ENCODE results near the gene CDK6. TPM values are rescaled to one million over a fixed set of nuclear protein-coding genes. Genes with fewer than 3 reads are reported as not detected.
"Not testable (repeated sequence)": the region's sequence is repeated elsewhere in the genome, so short reads cannot be mapped to it uniquely, and the experiment has no call there.

Gene CDK6
- total RNA-seq, 1 donor: 45.6 TPM

DNA sequence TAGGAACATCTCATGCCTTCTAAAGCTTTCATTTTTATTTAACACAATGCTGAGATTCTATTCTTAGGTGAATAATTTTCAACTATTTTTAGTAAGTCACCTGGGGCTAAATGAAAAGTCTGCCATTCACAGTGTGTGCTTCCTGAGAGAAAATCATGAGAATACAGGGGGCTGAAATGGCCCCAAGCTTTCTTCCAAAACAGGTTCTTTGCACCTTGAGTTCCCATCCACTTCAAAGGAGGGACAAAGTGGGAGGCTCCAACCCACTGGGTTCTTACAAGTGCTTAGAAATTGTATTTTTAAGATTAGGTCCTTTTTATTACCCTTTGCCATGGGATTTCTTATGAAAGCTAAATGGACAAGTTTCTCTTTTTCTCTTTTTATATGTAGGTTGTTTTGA is 224.6 kb downstream of the CDK6 start:
- Histone ChIP-seq H3K27ac (ENCODE audit: low read depth, low read length) (peak overlapping the region; percentile 68), H3K4me3 (ENCODE audit: insufficient read depth, low read length) (no peak overlapping the region), H4K20me1 (ENCODE audit: insufficient read depth, low read length) (no peaks in the 10 kb centered on the region), H3K4me2 (ENCODE audit: insufficient read depth, low read length) (peak overlapping the region; percentile 62), H3K9me3 (ENCODE audit: low read depth, low read length) (no peaks in the 10 kb centered on the region), H2AFZ (ENCODE audit: low read length) (no peak overlapping the region), H3K79me2 (ENCODE audit: insufficient read depth, low read length) (peaks cover 7% of the 10 kb centered on the region), H3K4me1 (ENCODE audit: insufficient read depth, low read length) (peaks cover 34% of the 10 kb centered on the region), H3K36me3 (ENCODE audit: insufficient read depth, low read length) (peaks cover 22% of the 10 kb centered on the region), H3K27me3 (ENCODE audit: insufficient read depth, low read length) (no peaks in the 10 kb centered on the region)
- no peak for DNase-seq (ENCODE audit: insufficient read length, low spot score, missing footprints)
- TF ChIP-seq, protein P1, sequence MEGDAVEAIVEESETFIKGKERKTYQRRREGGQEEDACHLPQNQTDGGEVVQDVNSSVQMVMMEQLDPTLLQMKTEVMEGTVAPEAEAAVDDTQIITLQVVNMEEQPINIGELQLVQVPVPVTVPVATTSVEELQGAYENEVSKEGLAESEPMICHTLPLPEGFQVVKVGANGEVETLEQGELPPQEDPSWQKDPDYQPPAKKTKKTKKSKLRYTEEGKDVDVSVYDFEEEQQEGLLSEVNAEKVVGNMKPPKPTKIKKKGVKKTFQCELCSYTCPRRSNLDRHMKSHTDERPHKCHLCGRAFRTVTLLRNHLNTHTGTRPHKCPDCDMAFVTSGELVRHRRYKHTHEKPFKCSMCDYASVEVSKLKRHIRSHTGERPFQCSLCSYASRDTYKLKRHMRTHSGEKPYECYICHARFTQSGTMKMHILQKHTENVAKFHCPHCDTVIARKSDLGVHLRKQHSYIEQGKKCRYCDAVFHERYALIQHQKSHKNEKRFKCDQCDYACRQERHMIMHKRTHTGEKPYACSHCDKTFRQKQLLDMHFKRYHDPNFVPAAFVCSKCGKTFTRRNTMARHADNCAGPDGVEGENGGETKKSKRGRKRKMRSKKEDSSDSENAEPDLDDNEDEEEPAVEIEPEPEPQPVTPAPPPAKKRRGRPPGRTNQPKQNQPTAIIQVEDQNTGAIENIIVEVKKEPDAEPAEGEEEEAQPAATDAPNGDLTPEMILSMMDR (IDR thresholded peaks at IDR 0.05; ENCODE audit: extremely low read depth, low read depth, low read length): no peak

DNA sequence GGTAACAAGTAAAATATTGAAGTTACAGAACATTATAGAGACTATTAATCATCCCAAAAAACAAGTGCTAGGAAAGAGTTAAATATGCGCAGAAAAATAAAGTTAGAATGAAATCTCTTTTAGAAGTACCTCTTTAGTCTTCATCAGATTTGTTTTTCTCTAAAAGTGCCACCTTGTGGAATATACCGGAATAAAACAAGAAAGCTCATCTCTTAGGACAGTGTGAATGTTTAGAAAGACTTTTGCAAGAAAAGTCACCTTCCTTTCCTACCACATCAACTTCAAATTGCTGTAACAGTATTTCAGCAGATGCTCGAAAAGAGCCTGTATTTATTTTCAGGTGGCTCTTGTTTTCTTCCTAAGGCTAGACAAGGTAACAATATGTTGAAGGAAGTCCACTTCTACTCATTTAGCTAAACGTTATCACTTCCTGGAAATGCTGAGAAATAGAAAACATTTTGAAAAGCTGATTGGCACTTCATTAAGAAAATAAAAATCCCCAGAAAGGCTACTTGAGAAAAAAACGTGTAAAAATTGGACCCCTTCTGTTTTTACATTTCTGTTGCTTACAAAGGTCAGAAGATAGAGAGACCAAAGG is 226.4 kb downstream of the CDK6 start:
- TF ChIP-seq, protein P1 (IDR thresholded peaks at IDR 0.05; ENCODE audit: extremely low read depth, low read depth, low read length): peak; percentile 50
- no peak for DNase-seq (ENCODE audit: insufficient read length, low spot score, missing footprints)
- peaks cover 2% of the 10 kb centered on the region for H3K79me2 ChIP-seq (ENCODE audit: insufficient read depth, low read length)
- no peaks in the 10 kb centered on the region for H3K27me3 ChIP-seq (ENCODE audit: insufficient read depth, low read length)
- H2AFZ ChIP-seq (ENCODE audit: low read length): no peak overlapping the region
- H4K20me1 ChIP-seq (ENCODE audit: insufficient read depth, low read length): no peaks in the 10 kb centered on the region
- peaks cover 34% of the 10 kb centered on the region for H3K4me1 ChIP-seq (ENCODE audit: insufficient read depth, low read length)
- H3K4me2 ChIP-seq (ENCODE audit: insufficient read depth, low read length): no peak overlapping the region
- H3K4me3 ChIP-seq (ENCODE audit: insufficient read depth, low read length): no peak overlapping the region
- no peaks in the 10 kb centered on the region for H3K9me3 ChIP-seq (ENCODE audit: low read depth, low read length)
- peaks cover 13% of the 10 kb centered on the region for H3K36me3 ChIP-seq (ENCODE audit: insufficient read depth, low read length)
- no peak overlapping the region for H3K27ac ChIP-seq (ENCODE audit: low read depth, low read length)

DNA sequence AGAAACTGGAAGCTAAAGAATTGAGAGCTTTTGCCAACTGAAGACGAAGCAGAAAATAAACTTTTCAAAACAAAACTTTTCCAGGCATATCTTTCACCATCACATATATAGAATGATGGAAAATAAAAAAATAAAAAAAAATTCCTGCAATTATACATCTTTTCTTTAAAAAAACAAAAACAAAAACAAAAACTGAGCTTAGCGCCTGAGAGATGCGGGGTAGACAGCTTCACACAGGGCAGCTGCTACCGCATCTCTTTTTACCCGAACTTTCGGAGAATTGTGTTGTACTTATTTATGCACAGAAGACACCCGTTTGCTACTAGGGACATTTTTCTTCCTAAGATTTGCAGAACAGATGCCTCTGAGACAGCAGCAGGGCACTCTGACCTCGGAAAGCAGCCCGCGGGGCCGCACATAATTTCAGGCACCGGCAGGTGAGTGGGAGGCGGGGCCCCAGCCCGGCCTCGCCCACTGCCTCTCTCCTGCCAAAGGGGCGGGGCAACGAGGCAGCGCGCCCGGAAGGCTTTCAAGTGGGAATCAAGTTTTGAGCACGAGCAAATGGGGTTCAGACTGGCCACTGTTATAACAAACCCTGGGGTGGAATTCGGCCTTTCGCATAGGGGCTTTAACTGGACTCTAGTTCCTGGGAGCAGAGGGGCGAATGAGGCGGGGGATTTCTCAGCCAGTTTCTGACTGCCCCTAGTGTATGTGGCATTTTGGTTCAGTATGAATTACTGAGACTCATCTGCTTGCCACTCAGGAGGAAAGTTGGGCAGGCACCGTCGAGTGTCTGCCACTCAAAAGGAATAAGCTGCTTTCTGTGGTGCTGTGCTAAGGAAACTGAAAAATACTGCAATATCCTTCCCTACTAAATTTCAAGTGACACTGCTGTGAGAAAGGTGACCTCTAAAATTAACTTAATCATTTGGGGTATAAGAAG is 227.7 kb downstream of the CDK6 start:
- Histone ChIP-seq H3K27me3 (ENCODE audit: insufficient read depth, low read length) (no peaks in the 10 kb centered on the region), H3K4me2 (ENCODE audit: insufficient read depth, low read length) (no peak overlapping the region), H4K20me1 (ENCODE audit: insufficient read depth, low read length) (no peaks in the 10 kb centered on the region), H3K79me2 (ENCODE audit: insufficient read depth, low read length) (no peaks in the 10 kb centered on the region), H3K9me3 (ENCODE audit: low read depth, low read length) (no peaks in the 10 kb centered on the region), H3K4me3 (ENCODE audit: insufficient read depth, low read length) (no peak overlapping the region), H3K4me1 (ENCODE audit: insufficient read depth, low read length) (peaks cover 21% of the 10 kb centered on the region), H3K36me3 (ENCODE audit: insufficient read depth, low read length) (peaks cover 8% of the 10 kb centered on the region), H2AFZ (ENCODE audit: low read length) (no peak overlapping the region), H3K27ac (ENCODE audit: low read depth, low read length) (no peak overlapping the region)
- TF ChIP-seq, protein P1 (IDR thresholded peaks at IDR 0.05; ENCODE audit: extremely low read depth, low read depth, low read length): no peak
- no peak for DNase-seq (ENCODE audit: insufficient read length, low spot score, missing footprints)

DNA sequence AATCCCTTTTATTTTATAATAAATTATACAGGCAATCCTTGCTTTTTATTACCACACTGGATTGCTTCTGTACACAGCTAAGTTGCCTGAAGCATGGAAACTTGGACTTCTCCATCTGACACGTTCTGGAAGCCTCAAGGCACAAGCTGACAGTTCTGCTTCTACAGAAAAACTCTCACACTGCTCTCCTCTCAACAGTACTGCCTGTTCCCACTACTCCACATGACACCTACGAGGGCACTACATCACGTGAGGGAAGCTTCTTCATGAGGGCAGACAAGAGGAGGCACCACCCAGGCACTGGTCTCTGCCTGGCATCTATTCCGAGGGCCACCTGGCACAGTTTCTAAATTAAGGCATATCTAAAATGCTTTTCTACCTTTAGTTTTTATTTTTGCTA is 229.4 kb downstream of the CDK6 start:
- DNase-seq (ENCODE audit: insufficient read length, low spot score, missing footprints): no peak
- no peak overlapping the region for H2AFZ ChIP-seq (ENCODE audit: low read length)
- H3K36me3 ChIP-seq (ENCODE audit: insufficient read depth, low read length): peaks cover 8% of the 10 kb centered on the region
- no peak overlapping the region for H3K4me2 ChIP-seq (ENCODE audit: insufficient read depth, low read length)
- H3K79me2 ChIP-seq (ENCODE audit: insufficient read depth, low read length): no peaks in the 10 kb centered on the region
- H3K9me3 ChIP-seq (ENCODE audit: low read depth, low read length): no peaks in the 10 kb centered on the region
- H3K4me3 ChIP-seq (ENCODE audit: insufficient read depth, low read length): no peak overlapping the region
- no peaks in the 10 kb centered on the region for H4K20me1 ChIP-seq (ENCODE audit: insufficient read depth, low read length)
- H3K4me1 ChIP-seq (ENCODE audit: insufficient read depth, low read length): peaks cover 14% of the 10 kb centered on the region
- no peaks in the 10 kb centered on the region for H3K27me3 ChIP-seq (ENCODE audit: insufficient read depth, low read length)
- TF ChIP-seq, protein P1 (IDR thresholded peaks at IDR 0.05; ENCODE audit: extremely low read depth, low read depth, low read length): no peak
- no peak overlapping the region for H3K27ac ChIP-seq (ENCODE audit: low read depth, low read length)

DNA sequence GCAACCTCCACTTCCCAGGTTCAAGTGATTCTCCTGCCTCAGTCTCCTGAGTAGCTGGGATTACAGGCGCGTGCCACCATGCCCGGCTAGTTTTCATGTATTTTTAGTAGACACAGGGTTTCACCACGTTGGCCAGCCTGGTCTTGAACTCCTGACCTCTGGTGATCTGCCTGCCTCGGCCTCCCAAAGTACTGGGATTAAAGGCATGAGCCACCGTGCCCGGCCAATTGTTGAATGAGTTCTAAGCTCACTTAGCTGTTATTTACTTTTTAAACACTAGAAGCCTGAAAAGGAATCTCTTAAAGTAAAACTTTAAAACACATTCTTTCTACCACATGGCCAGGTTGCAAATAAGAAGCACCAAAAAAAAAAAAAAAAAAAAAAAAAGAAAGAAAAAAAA is 231.9 kb downstream of the CDK6 start:
- not testable (repeated sequence) for H4K20me1 ChIP-seq (ENCODE audit: insufficient read depth, low read length); H3K4me3 ChIP-seq (ENCODE audit: insufficient read depth, low read length); H3K27ac ChIP-seq (ENCODE audit: low read depth, low read length); H3K4me2 ChIP-seq (ENCODE audit: insufficient read depth, low read length); H2AFZ ChIP-seq (ENCODE audit: low read length); DNase-seq (ENCODE audit: insufficient read length, low spot score, missing footprints); H3K79me2 ChIP-seq (ENCODE audit: insufficient read depth, low read length); H3K27me3 ChIP-seq (ENCODE audit: insufficient read depth, low read length); H3K9me3 ChIP-seq (ENCODE audit: low read depth, low read length); H3K36me3 ChIP-seq (ENCODE audit: insufficient read depth, low read length); H3K4me1 ChIP-seq (ENCODE audit: insufficient read depth, low read length)
